A549 (cell line): Measurements from ENCODE around the gene SUGP1. TPM values are rescaled to one million over a fixed set of nuclear protein-coding genes. Genes with fewer than 3 reads are reported as not detected.

Experiments
- ATAC-seq, 2 experiments: fragments of 200-7000 bp in 1 of 2; fragments of >200 bp in 1 of 2; cut with Nextera tagmentation in 1 of 2; cut with Tn5 transposase in 1 of 2; 3 replicates each; pipeline versions ENCODE4 v1.8.0 to v1.9.1; 2018 to 2020; ENCODE audit warnings: mild to moderate bottlenecking in 1 of 2, moderate library complexity in 1 of 2
- CTCF ChIA-PET: fragments of 300-600 bp; sonication (Branson Sonifier 250); formaldehyde crosslinking; extraction: SDS; loops from one replicate; lab custom pipeline; 2021; ENCODE audit warnings: antibody characterized with exemption, inconsistent platforms; lab: Yijun Ruan, JAX
- POLR2A ChIA-PET: fragments of 350-600 bp; formaldehyde crosslinking; extraction: SDS; loops from one replicate; lab custom pipeline; 2021; ENCODE audit warnings: antibody characterized with exemption, inconsistent platforms; lab: Yijun Ruan, JAX
- DNase-seq, 2 experiments: peaks; one replicate each; pipeline versions ENCODE4 v3.0.0 to v3.0.0-alpha.2; 2011 to 2016; ENCODE audit warnings: low read depth in 1 of 2, low spot score in 1 of 2
- FAIRE-seq: peaks from 2 replicates; lab custom pipeline; 2011; peaks lifted over from hg19 to GRCh38; lab: Jason Lieb, UNC
- H3K27ac ChIP-seq, 2 experiments: fragments of >200 bp; sonication (Bioruptor Twin); formaldehyde crosslinking; 3 replicates each; pipeline ENCODE4 v1.5.1; 2016 to 2017
- H3K4me1 ChIP-seq: fragments of >200 bp; sonication (Bioruptor Twin); formaldehyde crosslinking; 3 replicates; pipeline ENCODE4 v1.6.1; 2016
- H3K4me2 ChIP-seq: fragments of >200 bp; sonication (Bioruptor Twin); formaldehyde crosslinking; 3 replicates; pipeline ENCODE4 v1.6.1; 2016
- H3K4me3 ChIP-seq: fragments of >200 bp; sonication (Bioruptor Twin); formaldehyde crosslinking; 3 replicates; pipeline ENCODE4 v1.5.1; 2016
- H3K9me3 ChIP-seq: fragments of >200 bp; sonication (Bioruptor Twin); formaldehyde crosslinking; 3 replicates; pipeline ENCODE4 v1.6.1; 2016
- ATOH8 ChIP-seq: fragments of 250-450 bp; sonication (Bioruptor Pico); IDR thresholded peaks from 2 replicates; pipeline ENCODE4 v1.5.0; 2020; ENCODE audit warnings: low read depth, mild to moderate bottlenecking, moderate library complexity
- BCL3 ChIP-seq: fragments of >200 bp; sonication (Bioruptor Twin); formaldehyde crosslinking; IDR thresholded peaks from 3 replicates; pipeline ENCODE4 v1.6.1; 2016
- BHLHE40 ChIP-seq: IDR thresholded peaks from 2 replicates; pipeline ENCODE4 v1.6.1; 2012; ENCODE audit warnings: low read depth, low read length, inconsistent platforms
- ELK1 ChIP-seq: fragments of 150-350 bp; IDR thresholded peaks from 2 replicates; pipeline ENCODE4 v1.6.1; 2014; ENCODE audit warnings: low read depth, mild to moderate bottlenecking, low read length
- EP300 ChIP-seq, 2 experiments: fragments of >200 bp; sonication (Bioruptor Twin); formaldehyde crosslinking; IDR thresholded peaks; 2 replicates in 1 of 2; 3 replicates in 1 of 2; pipeline ENCODE4 v1.6.1; 2016 to 2017
- ESRRA ChIP-seq: fragments of 150-350 bp; IDR thresholded peaks from 2 replicates; pipeline ENCODE4 v1.6.1; 2014; ENCODE audit warnings: mild to moderate bottlenecking, low read length, borderline replicate concordance
- FOSB ChIP-seq: fragments of 250-450 bp; sonication (Bioruptor Pico); IDR thresholded peaks from 2 replicates; pipeline ENCODE4 v1.5.0; 2020; ENCODE audit warnings: mild to moderate bottlenecking, moderate library complexity
- FOXS1 ChIP-seq: fragments of 250-450 bp; sonication (Bioruptor Pico); IDR thresholded peaks from 2 replicates; pipeline ENCODE4 v1.5.0; 2020; ENCODE audit warnings: mild to moderate bottlenecking, moderate library complexity
- HES2 ChIP-seq: fragments of >200 bp; sonication (Bioruptor Twin); formaldehyde crosslinking; IDR thresholded peaks from 2 replicates; pipeline ENCODE4 v1.6.1; 2016
- HOXB13 ChIP-seq: fragments of 250-450 bp; sonication (Bioruptor Pico); IDR thresholded peaks from 2 replicates; pipeline ENCODE4 v1.5.0; 2020; ENCODE audit warnings: low read depth, mild to moderate bottlenecking, moderate library complexity
- HOXB5 ChIP-seq: fragments of 250-450 bp; sonication (Bioruptor Pico); IDR thresholded peaks from 2 replicates; pipeline ENCODE4 v1.5.0; 2020; ENCODE audit warnings: mild to moderate bottlenecking, moderate library complexity
- MYC ChIP-seq: IDR thresholded peaks from 2 replicates; pipeline ENCODE4 v1.6.1; 2012; ENCODE audit warnings: mild to moderate bottlenecking, inconsistent platforms, low read length, improper control_type of control experiment, borderline replicate concordance
- NR3C1 ChIP-seq: fragments of >200 bp; sonication (Bioruptor Twin); formaldehyde crosslinking; IDR thresholded peaks from 3 replicates; pipeline ENCODE4 v1.6.1; 2017
- PHF8 ChIP-seq: fragments of 200-600 bp; sonication (generic); IDR thresholded peaks from 2 replicates; pipeline ENCODE4 v1.6.1; 2016; ENCODE audit warnings: low read depth, mild to moderate bottlenecking, antibody characterized with exemption, moderate library complexity, borderline replicate concordance
- RAD21 ChIP-seq, 2 experiments: fragments of >200 bp in 1 of 2; sonication (Bioruptor Twin) in 1 of 2; formaldehyde crosslinking in 1 of 2; IDR thresholded peaks in 1 of 2; conservative IDR thresholded peaks in 1 of 2; 2 replicates in 1 of 2; 3 replicates in 1 of 2; pipeline ENCODE4 v1.6.1; 2012 to 2018; ENCODE audit warnings: inconsistent platforms in 1 of 2
- REST ChIP-seq: fragments of 200-600 bp; sonication (generic); IDR thresholded peaks from 2 replicates; pipeline ENCODE4 v1.6.1; 2016; ENCODE audit warnings: antibody characterized with exemption, mild to moderate bottlenecking, moderate library complexity
- ZC3H11A ChIP-seq: fragments of 450-650 bp; IDR thresholded peaks from 2 replicates; pipeline ENCODE4 v1.6.1; 2014; ENCODE audit warnings: antibody characterized with exemption, mild to moderate bottlenecking
- ZFP36 ChIP-seq: fragments of 450-650 bp; IDR thresholded peaks from 2 replicates; pipeline ENCODE4 v1.6.1; 2014; ENCODE audit warnings: borderline replicate concordance; ENCODE audit not compliant: partially characterized antibody
- WGBS: methylation state at CpG from one replicate; pipeline ENCODE4 v1.1.6; 2017; ENCODE audit errors: missing lambda C conversion rate; 5-methylcytosine and 5-hydroxymethylcytosine counted together
- polyA plus RNA-seq, 4 experiments: library from polyadenylated mRNA; depleted of rRNA in 3 of 4; stranded (reverse); fragments of >200 nt; fragmentation: RNase III in 1 of 4; extraction: RNeasy Plus Mini Kit Qiagen cat#74134 plus additional on column Dnase treatment in 1 of 4; gene quantifications; 2 replicates in 3 of 4; 3 replicates in 1 of 4; pipeline ENCODE4 v1.2.3, GENCODE V29; 2011 to 2017

Gene SUGP1
- polyA plus RNA-seq, 2 of the 4 experiments (the other 2 are of a cell fraction), result 21.9 to 30.0 TPM

GRCh38 chr19:19356901-19357566 is 36.7 kb upstream of the SUGP1 start:
- POLR2A ChIA-PET, result interaction anchor here (0.7 kb wide), 1 partner anchor 437 kb away, joined by 3 read pairs; the partner anchor contains the start of gene DDX49
- no peak for FAIRE-seq
- no peak for ATAC-seq
- no peak overlapping the region for H3K4me3 ChIP-seq
- no peaks in the 10 kb centered on the region for H3K4me1 ChIP-seq
- 95% methylated on average over 8 of the region's 13 CpGs for WGBS
- TF ChIP-seq REST (no peak), PHF8 (no peak), BCL3 (no peak), ATOH8 (CRISPR knock-in tag) (no peak), HOXB5 (no peak), ZC3H11A (no peak), FOSB (CRISPR knock-in tag) (no peak), HOXB13 (CRISPR knock-in tag) (no peak), RAD21 (conservative IDR thresholded peaks at IDR 0.05 in 1 of 2, IDR thresholded peaks at IDR 0.05 in 1 of 2) (no peak)
- no peaks in the 10 kb centered on the region for H3K9me3 ChIP-seq
- CTCF ChIA-PET, result interaction anchor here (0.9 to 2.5 kb wide), 3 partner anchors 14 to 133 kb away, joined by 3 to 11 read pairs (median 4); no protein-coding TSS in a partner anchor
- DNase-seq, result no peak
- no peak overlapping the region for H3K4me2 ChIP-seq
- H3K27ac ChIP-seq, result no peak overlapping the region

- no peak for FAIRE-seq
- no peak for DNase-seq
- no peak overlapping the region for H3K27ac ChIP-seq
- POLR2A ChIA-PET, result no interaction called here
- no peaks in the 10 kb centered on the region for H3K9me3 ChIP-seq
- TF ChIP-seq PHF8, result no peak
- TF ChIP-seq BHLHE40, result no peak
- TF ChIP-seq NR3C1, result no peak
- TF ChIP-seq FOXS1 (CRISPR knock-in tag), result no peak
- TF ChIP-seq HES2, result no peak
- TF ChIP-seq EP300 (IDR thresholded peaks at IDR 0.05), result no peak
- no peak for TF ChIP-seq ELK1
- no peak for TF ChIP-seq ESRRA
- TF ChIP-seq MYC, result no peak
- TF ChIP-seq ZFP36, result no peak
- CTCF ChIA-PET, result interaction anchor here (1.1 kb wide), 1 partner anchor 15 kb away, joined by 3 read pairs; no protein-coding TSS in a partner anchor
- no peak for ATAC-seq
- H3K4me3 ChIP-seq, result no peak overlapping the region
- no peak overlapping the region for H3K4me2 ChIP-seq
- H3K4me1 ChIP-seq, result no peaks in the 10 kb centered on the region
- WGBS, result 100% methylated on average over 5 of the region's 11 CpGs
Observed at GRCh38 chr19:19356500-19356899, 36.2 kb upstream of the SUGP1 start.
